ENCODE data around the gene COL6A1. TPM values are rescaled to one million over a fixed set of nuclear protein-coding genes. Genes with fewer than 3 reads are reported as not detected.
"Not testable (repeated sequence)": the region's sequence is repeated elsewhere in the genome, so short reads cannot be mapped to it uniquely, and the experiment has no call there.

Gene COL6A1
- polyA plus RNA-seq, 2 donors: 105 to 123 TPM

DNA sequence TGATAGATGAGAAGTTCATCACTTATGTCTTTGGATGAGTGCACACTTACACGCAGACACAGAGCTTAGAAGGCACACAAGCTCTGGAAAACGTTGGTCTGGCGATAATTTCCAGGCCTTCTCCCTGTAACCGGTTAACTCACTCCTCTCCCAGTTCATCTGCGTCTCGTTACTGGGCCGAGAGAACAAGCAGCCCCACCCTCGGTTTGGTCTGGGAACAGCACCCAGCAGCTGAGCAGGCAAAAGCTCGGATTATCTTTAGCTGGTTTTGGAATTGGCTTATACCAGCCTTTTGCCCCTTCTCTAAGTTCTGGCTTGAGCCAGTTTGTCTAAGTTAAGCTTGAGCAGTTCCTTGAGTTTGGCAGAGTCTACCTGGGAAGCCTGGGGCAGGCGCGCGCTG lies 27.3 kb upstream of the COL6A1 start:
- 32 to 42% methylated on average over 12 of the region's 12 CpGs for WGBS, 2 donors
- Histone ChIP-seq H3K9me3 (ENCODE audit: control insufficient read depth in 2 of 2, insufficient read depth in 1 of 2, low read depth in 1 of 2, low read length in 1 of 2) (no peaks in the 10 kb centered on the region), H3K36me3 (ENCODE audit: control insufficient read depth in 2 of 2, insufficient read depth in 2 of 2, low read length in 1 of 2) (no peaks in the 10 kb centered on the region), H3K4me1 (ENCODE audit: control insufficient read depth in 2 of 2, insufficient read depth in 2 of 2, low read length in 1 of 2) (peaks cover 3 to 7% of the 10 kb centered on the region in 2 donors), H3K4me3 (ENCODE audit: low read depth in 1 of 2, low read length in 2 of 2) (no peak overlapping the region), H3K27ac (ENCODE audit: low read depth in 2 of 2, low read length in 1 of 2) (peak overlapping the region in 1 of 2 donors; percentile 76), H3K27me3 (ENCODE audit: control insufficient read depth in 1 of 2, insufficient read depth in 2 of 2, low read length in 2 of 2) (no peaks in the 10 kb centered on the region)

DNA sequence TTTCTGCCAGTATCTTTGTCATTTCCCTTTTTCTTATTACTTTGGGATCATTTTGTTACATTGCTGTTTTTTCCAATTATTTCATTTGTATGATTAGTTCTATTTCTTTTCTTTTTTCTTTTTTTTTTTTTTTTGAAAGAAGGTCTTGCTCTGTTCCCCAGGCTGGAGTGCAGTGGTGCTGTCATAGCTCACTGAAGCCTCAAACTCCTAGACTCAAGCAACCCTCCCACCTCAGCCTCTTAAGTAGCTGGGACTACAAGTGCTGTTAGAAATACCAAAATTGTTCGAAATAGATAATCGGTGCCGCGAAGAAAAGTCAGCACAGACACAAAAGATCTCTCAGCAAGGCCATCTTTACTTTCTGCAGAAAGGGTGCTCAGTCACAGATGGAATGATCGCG lies 26.6 kb upstream of the COL6A1 start:
- Histone ChIP-seq H3K9me3 (ENCODE audit: control insufficient read depth in 2 of 2, insufficient read depth in 1 of 2, low read depth in 1 of 2, low read length in 1 of 2) (no peaks in the 10 kb centered on the region), H3K36me3 (ENCODE audit: control insufficient read depth in 2 of 2, insufficient read depth in 2 of 2, low read length in 1 of 2) (no peaks in the 10 kb centered on the region), H3K27ac (ENCODE audit: low read depth in 2 of 2, low read length in 1 of 2) (no peak overlapping the region), H3K4me1 (ENCODE audit: control insufficient read depth in 2 of 2, insufficient read depth in 2 of 2, low read length in 1 of 2) (peaks cover 3 to 7% of the 10 kb centered on the region in 2 donors), H3K4me3 (ENCODE audit: low read depth in 1 of 2, low read length in 2 of 2) (no peak overlapping the region), H3K27me3 (ENCODE audit: control insufficient read depth in 1 of 2, insufficient read depth in 2 of 2, low read length in 2 of 2) (no peaks in the 10 kb centered on the region)
- WGBS, 2 donors: 92 to 94% methylated on average over 6 of the region's 6 CpGs

DNA sequence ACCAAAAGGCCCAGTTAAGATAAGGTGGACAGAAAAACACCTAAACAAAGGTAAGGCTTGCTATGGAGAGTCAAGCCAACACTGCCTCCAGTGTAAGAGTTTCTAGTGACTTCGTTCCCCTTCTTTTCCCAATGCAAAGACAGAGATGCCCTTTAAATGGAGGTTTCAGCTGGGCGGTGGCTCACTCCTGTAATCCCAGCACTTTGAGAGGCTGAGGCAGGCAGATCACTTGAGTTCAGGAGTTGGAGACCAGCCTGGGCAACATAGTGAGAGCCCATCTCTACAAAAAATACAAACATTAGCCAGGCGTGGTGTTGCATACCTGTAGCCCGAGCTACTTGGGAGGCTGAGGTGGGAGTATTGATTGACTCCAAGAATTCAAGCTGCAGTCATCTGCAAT lies 24.0 kb upstream of the COL6A1 start:
- Histone ChIP-seq H3K36me3 (ENCODE audit: control insufficient read depth in 2 of 2, insufficient read depth in 2 of 2, low read length in 1 of 2) (no peaks in the 10 kb centered on the region), H3K4me3 (ENCODE audit: low read depth in 1 of 2, low read length in 2 of 2) (no peak overlapping the region), H3K27me3 (ENCODE audit: control insufficient read depth in 1 of 2, insufficient read depth in 2 of 2, low read length in 2 of 2) (no peaks in the 10 kb centered on the region), H3K9me3 (ENCODE audit: control insufficient read depth in 2 of 2, insufficient read depth in 1 of 2, low read depth in 1 of 2, low read length in 1 of 2) (no peaks in the 10 kb centered on the region), H3K27ac (ENCODE audit: low read depth in 2 of 2, low read length in 1 of 2) (peak overlapping the region in 1 of 2 donors; percentile 37), H3K4me1 (ENCODE audit: control insufficient read depth in 2 of 2, insufficient read depth in 2 of 2, low read length in 1 of 2) (no peaks in the 10 kb centered on the region)
- 71% methylated on average over 4 of the region's 4 CpGs for WGBS, 2 donors

DNA sequence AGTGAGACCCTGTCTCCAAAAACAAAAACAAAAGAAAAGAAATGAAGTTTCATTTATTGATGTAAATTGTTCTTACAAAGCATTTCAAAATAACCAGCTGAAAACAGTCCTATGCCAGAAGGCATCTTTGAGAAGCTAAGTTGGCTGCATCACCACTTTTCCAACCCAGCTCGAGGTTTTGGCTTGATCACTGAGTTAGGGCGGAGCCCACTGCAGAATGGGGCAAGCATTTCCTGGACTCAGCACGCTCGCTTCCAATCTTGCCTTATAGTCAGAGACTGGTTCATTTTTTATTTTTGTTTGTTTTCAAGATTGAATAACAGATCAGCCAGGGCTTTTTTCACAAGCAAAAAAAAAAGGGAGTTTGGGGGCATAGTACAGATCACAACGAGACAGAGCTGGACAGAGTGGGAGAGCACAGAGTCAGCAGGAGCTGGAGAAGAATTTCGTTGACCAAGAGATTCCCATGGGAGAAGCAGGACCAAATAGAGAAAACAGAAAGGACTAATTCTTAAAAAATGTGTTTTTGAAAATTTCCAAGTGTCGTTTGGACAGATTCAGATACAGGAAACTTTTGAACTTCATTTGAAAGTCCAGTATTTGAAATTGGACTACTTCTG lies 23.5 kb upstream of the COL6A1 start:
- H3K27ac ChIP-seq (ENCODE audit: low read depth in 2 of 2, low read length in 1 of 2): no peak overlapping the region
- no peak overlapping the region for H3K4me3 ChIP-seq (ENCODE audit: low read depth in 1 of 2, low read length in 2 of 2)
- H3K4me1 ChIP-seq (ENCODE audit: control insufficient read depth in 2 of 2, insufficient read depth in 2 of 2, low read length in 1 of 2): no peaks in the 10 kb centered on the region
- no peaks in the 10 kb centered on the region for H3K36me3 ChIP-seq (ENCODE audit: control insufficient read depth in 2 of 2, insufficient read depth in 2 of 2, low read length in 1 of 2)
- no peaks in the 10 kb centered on the region for H3K27me3 ChIP-seq (ENCODE audit: control insufficient read depth in 1 of 2, insufficient read depth in 2 of 2, low read length in 2 of 2)
- no peaks in the 10 kb centered on the region for H3K9me3 ChIP-seq (ENCODE audit: control insufficient read depth in 2 of 2, insufficient read depth in 1 of 2, low read depth in 1 of 2, low read length in 1 of 2)
- WGBS, 2 donors: 14 to 23% methylated on average over 7 of the region's 7 CpGs

DNA sequence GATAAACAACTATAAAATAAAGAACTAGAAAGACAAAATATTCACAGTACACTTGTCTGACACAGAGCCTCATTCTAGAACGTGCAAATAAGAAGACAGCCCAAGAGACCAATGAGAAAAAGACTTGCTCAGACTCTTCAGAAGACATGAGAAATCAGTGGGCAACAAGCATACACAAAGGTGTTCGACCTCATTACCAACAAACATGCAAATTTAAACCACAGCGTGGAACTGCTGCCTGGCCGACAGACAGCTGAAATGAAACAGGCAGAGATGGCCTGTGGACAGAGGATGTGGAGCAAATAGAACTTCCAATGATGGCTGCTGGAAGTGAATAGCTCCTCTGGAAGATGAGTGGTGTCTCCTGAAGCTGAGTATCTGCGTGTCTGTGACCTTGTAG lies 22.4 kb upstream of the COL6A1 start:
- 71 to 75% methylated on average over 5 of the region's 5 CpGs for WGBS, 2 donors
- Histone ChIP-seq H3K9me3 (ENCODE audit: control insufficient read depth in 2 of 2, insufficient read depth in 1 of 2, low read depth in 1 of 2, low read length in 1 of 2) (no peaks in the 10 kb centered on the region), H3K27me3 (ENCODE audit: control insufficient read depth in 1 of 2, insufficient read depth in 2 of 2, low read length in 2 of 2) (no peaks in the 10 kb centered on the region), H3K4me3 (ENCODE audit: low read depth in 1 of 2, low read length in 2 of 2) (no peak overlapping the region), H3K27ac (ENCODE audit: low read depth in 2 of 2, low read length in 1 of 2) (no peak overlapping the region), H3K36me3 (ENCODE audit: control insufficient read depth in 2 of 2, insufficient read depth in 2 of 2, low read length in 1 of 2) (no peaks in the 10 kb centered on the region), H3K4me1 (ENCODE audit: control insufficient read depth in 2 of 2, insufficient read depth in 2 of 2, low read length in 1 of 2) (no peaks in the 10 kb centered on the region)

DNA sequence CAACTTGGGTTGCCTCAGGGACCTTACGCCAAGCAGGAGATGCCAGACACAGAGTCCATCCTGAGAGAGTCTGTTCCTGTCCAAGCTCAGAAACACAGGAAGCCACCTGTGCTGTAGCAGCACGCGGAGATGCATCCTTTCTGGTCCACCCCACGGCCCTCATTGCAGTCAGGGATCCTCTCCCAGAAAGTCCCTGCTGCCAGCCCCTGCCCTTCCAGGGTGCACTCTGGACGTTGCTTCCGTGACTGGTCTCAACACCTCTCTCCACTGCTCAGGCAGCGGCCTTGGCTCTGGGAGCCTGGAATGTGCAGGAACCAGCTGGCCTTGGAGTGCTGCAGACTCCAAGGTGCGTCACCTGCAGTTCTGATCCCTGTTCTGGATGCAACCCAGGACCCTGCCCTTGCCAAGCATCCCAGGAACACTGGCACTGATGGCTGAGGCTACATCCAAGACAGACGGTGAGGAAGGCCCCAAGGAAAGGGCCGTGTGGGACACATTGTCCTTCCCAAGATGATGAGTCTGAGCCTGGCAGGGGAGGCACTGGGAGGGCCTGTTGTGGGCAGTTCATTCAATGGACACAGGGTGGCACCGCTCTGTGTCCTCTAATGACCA lies 21.7 kb upstream of the COL6A1 start:
- Histone ChIP-seq H3K4me1 (ENCODE audit: control insufficient read depth in 2 of 2, insufficient read depth in 2 of 2, low read length in 1 of 2) (no peaks in the 10 kb centered on the region), H3K27ac (ENCODE audit: low read depth in 2 of 2, low read length in 1 of 2) (no peak overlapping the region), H3K9me3 (ENCODE audit: control insufficient read depth in 2 of 2, insufficient read depth in 1 of 2, low read depth in 1 of 2, low read length in 1 of 2) (peaks cover 0 to 3% of the 10 kb centered on the region in 2 donors), H3K36me3 (ENCODE audit: control insufficient read depth in 2 of 2, insufficient read depth in 2 of 2, low read length in 1 of 2) (no peaks in the 10 kb centered on the region), H3K4me3 (ENCODE audit: low read depth in 1 of 2, low read length in 2 of 2) (no peak overlapping the region), H3K27me3 (ENCODE audit: control insufficient read depth in 1 of 2, insufficient read depth in 2 of 2, low read length in 2 of 2) (no peaks in the 10 kb centered on the region)
- 65 to 73% methylated on average over 11 of the region's 11 CpGs for WGBS, 2 donors

DNA sequence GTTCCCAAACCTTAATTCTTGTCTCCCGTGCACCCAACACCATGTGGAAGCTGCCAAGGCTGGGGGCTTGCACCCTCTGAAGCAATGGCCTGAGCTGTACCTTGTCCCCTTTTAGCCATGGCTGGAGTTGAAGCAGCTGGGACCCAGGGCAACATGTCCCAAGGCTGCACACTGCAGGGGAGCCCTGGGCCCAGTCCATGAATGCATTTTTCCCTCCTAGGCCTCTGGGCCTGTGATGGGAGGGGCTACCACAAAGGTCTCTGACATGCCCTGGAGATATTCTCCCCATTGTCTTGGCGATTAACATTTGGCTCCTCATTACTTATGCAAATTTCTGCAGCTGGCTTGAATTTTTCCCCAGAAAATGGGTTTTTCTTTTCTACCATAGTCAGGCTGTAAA lies 20.2 kb upstream of the COL6A1 start:
- not testable (repeated sequence) for H3K27ac ChIP-seq (ENCODE audit: low read depth in 2 of 2, low read length in 1 of 2); H3K9me3 ChIP-seq (ENCODE audit: control insufficient read depth in 2 of 2, insufficient read depth in 1 of 2, low read depth in 1 of 2, low read length in 1 of 2); H3K4me1 ChIP-seq (ENCODE audit: control insufficient read depth in 2 of 2, insufficient read depth in 2 of 2, low read length in 1 of 2); H3K27me3 ChIP-seq (ENCODE audit: control insufficient read depth in 1 of 2, insufficient read depth in 2 of 2, low read length in 2 of 2); H3K4me3 ChIP-seq (ENCODE audit: low read depth in 1 of 2, low read length in 2 of 2); H3K36me3 ChIP-seq (ENCODE audit: control insufficient read depth in 2 of 2, insufficient read depth in 2 of 2, low read length in 1 of 2)
- WGBS, 2 donors: 63 to 67% methylated on average over 2 of the region's 2 CpGs

DNA sequence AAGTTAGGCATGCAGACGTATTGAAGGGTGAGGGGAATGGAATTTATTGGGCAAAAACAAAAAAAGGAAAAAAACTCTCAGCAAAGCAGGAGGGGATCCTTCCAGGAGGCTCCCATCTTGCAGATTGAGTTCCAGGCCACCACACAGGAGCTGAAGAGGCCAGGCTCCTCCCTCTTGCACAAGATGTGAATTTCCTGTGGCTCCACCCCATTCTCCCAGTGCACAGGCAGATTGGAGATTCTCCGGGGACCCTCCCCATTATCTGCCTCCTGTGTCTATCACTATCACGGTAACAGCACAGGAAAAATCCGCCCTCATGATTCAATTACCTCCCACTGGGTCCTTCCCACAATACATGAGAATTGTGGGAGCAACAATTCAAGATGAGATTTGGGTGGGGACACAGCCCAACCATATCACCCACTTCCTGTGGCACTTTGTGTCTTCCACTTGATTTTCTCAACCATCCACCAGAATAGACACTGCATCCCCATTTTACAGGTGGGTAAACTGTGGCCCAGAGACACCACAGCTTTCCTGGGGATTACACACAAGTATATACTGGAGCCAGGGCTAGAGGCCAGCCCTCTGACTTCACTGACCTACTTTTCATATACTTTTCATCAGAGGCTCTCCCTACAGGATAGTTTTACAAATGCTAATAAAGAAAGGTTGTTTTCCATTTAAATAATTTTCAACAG lies 18.9 kb upstream of the COL6A1 start:
- Histone ChIP-seq H3K9me3 (ENCODE audit: control insufficient read depth in 2 of 2, insufficient read depth in 1 of 2, low read depth in 1 of 2, low read length in 1 of 2) (peaks cover 0 to 3% of the 10 kb centered on the region in 2 donors), H3K4me3 (ENCODE audit: low read depth in 1 of 2, low read length in 2 of 2) (no peak overlapping the region), H3K4me1 (ENCODE audit: control insufficient read depth in 2 of 2, insufficient read depth in 2 of 2, low read length in 1 of 2) (no peaks in the 10 kb centered on the region), H3K36me3 (ENCODE audit: control insufficient read depth in 2 of 2, insufficient read depth in 2 of 2, low read length in 1 of 2) (no peaks in the 10 kb centered on the region), H3K27ac (ENCODE audit: low read depth in 2 of 2, low read length in 1 of 2) (no peak overlapping the region), H3K27me3 (ENCODE audit: control insufficient read depth in 1 of 2, insufficient read depth in 2 of 2, low read length in 2 of 2) (no peaks in the 10 kb centered on the region)
- 74 to 84% methylated on average over 4 of the region's 4 CpGs for WGBS, 2 donors

DNA sequence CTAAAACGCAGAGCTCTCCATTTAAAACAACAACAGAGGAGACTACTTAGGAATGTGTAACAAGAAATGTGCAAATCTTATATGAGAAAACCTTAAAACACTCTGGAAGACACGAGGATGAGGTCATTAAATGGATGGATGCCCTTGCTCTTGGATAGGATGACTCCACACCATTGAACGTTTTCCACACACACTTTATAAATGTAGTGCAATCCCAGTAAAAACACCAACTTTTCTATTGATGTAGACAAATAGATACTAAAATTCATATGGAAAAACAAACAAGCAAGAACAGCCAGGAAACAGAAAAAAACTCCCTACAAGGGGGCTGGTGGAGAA lies 18.4 kb upstream of the COL6A1 start:
- 52 to 53% methylated on average over 3 of the region's 3 CpGs for WGBS, 2 donors
- Histone ChIP-seq H3K36me3 (ENCODE audit: control insufficient read depth in 2 of 2, insufficient read depth in 2 of 2, low read length in 1 of 2) (no peaks in the 10 kb centered on the region), H3K27ac (ENCODE audit: low read depth in 2 of 2, low read length in 1 of 2) (no peak overlapping the region), H3K4me1 (ENCODE audit: control insufficient read depth in 2 of 2, insufficient read depth in 2 of 2, low read length in 1 of 2) (no peaks in the 10 kb centered on the region), H3K27me3 (ENCODE audit: control insufficient read depth in 1 of 2, insufficient read depth in 2 of 2, low read length in 2 of 2) (no peaks in the 10 kb centered on the region), H3K9me3 (ENCODE audit: control insufficient read depth in 2 of 2, insufficient read depth in 1 of 2, low read depth in 1 of 2, low read length in 1 of 2) (peaks cover 0 to 3% of the 10 kb centered on the region in 2 donors), H3K4me3 (ENCODE audit: low read depth in 1 of 2, low read length in 2 of 2) (no peak overlapping the region)

DNA sequence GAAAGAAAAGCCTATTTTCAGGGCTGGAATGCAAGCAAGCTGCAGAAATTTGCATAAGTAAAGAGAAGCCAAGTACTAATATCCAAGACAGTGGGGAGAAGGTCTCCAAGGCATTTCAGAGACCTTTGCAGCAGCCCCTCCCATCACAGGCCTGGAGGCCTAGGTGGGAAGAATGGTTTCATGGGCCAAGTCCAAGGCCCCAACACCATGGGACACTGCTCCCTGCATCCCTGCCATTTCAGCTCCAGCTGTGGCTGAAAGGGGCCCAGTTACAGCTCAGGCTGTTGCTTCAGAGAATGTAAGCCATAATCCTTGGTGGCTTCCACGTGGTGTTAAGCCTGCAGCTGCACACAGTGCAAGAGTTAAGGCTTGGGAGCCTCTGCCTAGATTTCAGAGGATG lies 16.9 kb upstream of the COL6A1 start:
- Histone ChIP-seq H3K4me1 (ENCODE audit: control insufficient read depth in 2 of 2, insufficient read depth in 2 of 2, low read length in 1 of 2) (no peaks in the 10 kb centered on the region), H3K4me3 (ENCODE audit: low read depth in 1 of 2, low read length in 2 of 2) (no peak overlapping the region), H3K36me3 (ENCODE audit: control insufficient read depth in 2 of 2, insufficient read depth in 2 of 2, low read length in 1 of 2) (no peaks in the 10 kb centered on the region), H3K9me3 (ENCODE audit: control insufficient read depth in 2 of 2, insufficient read depth in 1 of 2, low read depth in 1 of 2, low read length in 1 of 2) (peaks cover 0 to 3% of the 10 kb centered on the region in 2 donors), H3K27me3 (ENCODE audit: control insufficient read depth in 1 of 2, insufficient read depth in 2 of 2, low read length in 2 of 2) (no peaks in the 10 kb centered on the region), H3K27ac (ENCODE audit: low read depth in 2 of 2, low read length in 1 of 2) (no peak overlapping the region)
- WGBS, 2 donors: 20 to 23% methylated on average over 1 of the region's 1 CpG

Measured in esophagus (tissue), 2 donors.